Measurements from ENCODE around the gene SPECC1L.

DNA sequence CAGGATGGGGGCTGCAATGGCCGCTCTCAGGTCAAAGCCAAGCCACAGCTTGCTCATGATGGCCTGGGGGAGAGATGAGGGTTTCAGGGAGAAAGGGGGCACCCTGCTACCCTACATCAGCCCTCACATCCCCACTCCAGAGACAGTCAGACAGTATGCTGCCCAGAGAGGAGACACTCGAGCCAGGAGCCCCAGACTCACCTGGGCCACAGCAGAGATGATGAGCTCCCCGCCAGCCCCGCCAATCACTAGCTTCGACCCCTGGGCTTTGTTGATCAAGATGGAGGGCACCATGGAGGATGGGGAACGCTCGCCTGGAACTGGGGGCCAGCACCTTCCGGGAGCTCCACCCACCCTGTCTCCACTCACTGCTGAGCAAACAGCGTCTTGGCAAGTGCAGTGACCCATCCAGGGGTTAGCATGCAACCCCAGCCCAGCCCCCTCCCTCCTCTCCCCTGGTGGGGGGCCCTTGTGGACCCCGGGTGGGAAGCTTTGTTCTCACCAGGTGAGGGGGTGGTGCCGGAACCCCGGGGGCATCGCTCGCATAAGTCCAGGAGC is 45.5 kb upstream of the SPECC1L start:
- TF ChIP-seq, protein P1, sequence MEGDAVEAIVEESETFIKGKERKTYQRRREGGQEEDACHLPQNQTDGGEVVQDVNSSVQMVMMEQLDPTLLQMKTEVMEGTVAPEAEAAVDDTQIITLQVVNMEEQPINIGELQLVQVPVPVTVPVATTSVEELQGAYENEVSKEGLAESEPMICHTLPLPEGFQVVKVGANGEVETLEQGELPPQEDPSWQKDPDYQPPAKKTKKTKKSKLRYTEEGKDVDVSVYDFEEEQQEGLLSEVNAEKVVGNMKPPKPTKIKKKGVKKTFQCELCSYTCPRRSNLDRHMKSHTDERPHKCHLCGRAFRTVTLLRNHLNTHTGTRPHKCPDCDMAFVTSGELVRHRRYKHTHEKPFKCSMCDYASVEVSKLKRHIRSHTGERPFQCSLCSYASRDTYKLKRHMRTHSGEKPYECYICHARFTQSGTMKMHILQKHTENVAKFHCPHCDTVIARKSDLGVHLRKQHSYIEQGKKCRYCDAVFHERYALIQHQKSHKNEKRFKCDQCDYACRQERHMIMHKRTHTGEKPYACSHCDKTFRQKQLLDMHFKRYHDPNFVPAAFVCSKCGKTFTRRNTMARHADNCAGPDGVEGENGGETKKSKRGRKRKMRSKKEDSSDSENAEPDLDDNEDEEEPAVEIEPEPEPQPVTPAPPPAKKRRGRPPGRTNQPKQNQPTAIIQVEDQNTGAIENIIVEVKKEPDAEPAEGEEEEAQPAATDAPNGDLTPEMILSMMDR (conservative IDR thresholded peaks at IDR 0.05; ENCODE audit: low read depth, low read length), result no peak
- TF ChIP-seq EZH2 (IDR thresholded peaks at IDR 0.05; ENCODE audit: low read length, unreplicated experiment) (no peak), EZH2phosphoT487 (IDR thresholded peaks at IDR 0.05; ENCODE audit: borderline replicate concordance, low read length) (no peak)

Measured in PC-3 (cell line).